Stomach (tissue), 4 donors: Measurements from ENCODE around the gene POC5.

Experiments used
- POLR2A ChIP-seq, 4 donors: fragments of 450-650 bp; IDR thresholded peaks; one replicate each; pipeline ENCODE4 v1.6.1; 2016; ENCODE audit warnings: antibody characterized with exemption in 4 of 4, control low read depth in 2 of 4, mild to moderate bottlenecking in 1 of 4, moderate library complexity in 1 of 4
- POLR2AphosphoS5 ChIP-seq, 3 donors: sonication (generic); formaldehyde crosslinking; IDR thresholded peaks; one replicate each; pipeline ENCODE4 v1.6.1; 2016; ENCODE audit warnings: antibody characterized with exemption in 3 of 3
- TF ChIP-seq, protein P1 (sequence below), 7 experiments: fragments of 450-650 bp in 4 of 7; fragments of 200-600 bp in 3 of 7; sonication (generic) in 3 of 7; IDR thresholded peaks; one replicate each; pipeline ENCODE4 v1.5.1; 2016 to 2019; ENCODE audit warnings: antibody characterized with exemption in 7 of 7, control low read depth in 2 of 7, mild to moderate bottlenecking in 1 of 7

- TF ChIP-seq, protein P1, sequence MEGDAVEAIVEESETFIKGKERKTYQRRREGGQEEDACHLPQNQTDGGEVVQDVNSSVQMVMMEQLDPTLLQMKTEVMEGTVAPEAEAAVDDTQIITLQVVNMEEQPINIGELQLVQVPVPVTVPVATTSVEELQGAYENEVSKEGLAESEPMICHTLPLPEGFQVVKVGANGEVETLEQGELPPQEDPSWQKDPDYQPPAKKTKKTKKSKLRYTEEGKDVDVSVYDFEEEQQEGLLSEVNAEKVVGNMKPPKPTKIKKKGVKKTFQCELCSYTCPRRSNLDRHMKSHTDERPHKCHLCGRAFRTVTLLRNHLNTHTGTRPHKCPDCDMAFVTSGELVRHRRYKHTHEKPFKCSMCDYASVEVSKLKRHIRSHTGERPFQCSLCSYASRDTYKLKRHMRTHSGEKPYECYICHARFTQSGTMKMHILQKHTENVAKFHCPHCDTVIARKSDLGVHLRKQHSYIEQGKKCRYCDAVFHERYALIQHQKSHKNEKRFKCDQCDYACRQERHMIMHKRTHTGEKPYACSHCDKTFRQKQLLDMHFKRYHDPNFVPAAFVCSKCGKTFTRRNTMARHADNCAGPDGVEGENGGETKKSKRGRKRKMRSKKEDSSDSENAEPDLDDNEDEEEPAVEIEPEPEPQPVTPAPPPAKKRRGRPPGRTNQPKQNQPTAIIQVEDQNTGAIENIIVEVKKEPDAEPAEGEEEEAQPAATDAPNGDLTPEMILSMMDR (IDR thresholded peaks at IDR 0.05), result no peak
- TF ChIP-seq POLR2A (IDR thresholded peaks at IDR 0.05) (no peak), POLR2AphosphoS5 (IDR thresholded peaks at IDR 0.05) (no peak)
Measured at GRCh38 chr5:75651575-75652238, 65.5 kb downstream of the POC5 start.
